Neuronal stem cell (in vitro differentiated cells): ENCODE data around the gene CDK14.
A peak's percentile ranks its signal among the peaks of the same experiment; 100 is the strongest.

ENCODE experiments used
- DNase-seq: peaks from one replicate; pipeline ENCODE4 v3.0.0-alpha.2; 2013; ENCODE audit warnings: low spot score
- H2AFZ ChIP-seq: one replicate; pipeline ENCODE4 v1.6.1; 2013; ENCODE audit warnings: mild to moderate bottlenecking, low read length, inconsistent platforms
- H2AK5ac ChIP-seq: 2 replicates; pipeline ENCODE4 v1.6.1; 2013; ENCODE audit warnings: low read depth, mild to moderate bottlenecking, inconsistent platforms, low read length, moderate library complexity, mixed read lengths
- H2BK120ac ChIP-seq: 2 replicates; pipeline ENCODE4 v1.6.1; 2013; ENCODE audit warnings: low read depth, mild to moderate bottlenecking, inconsistent platforms, low read length, moderate library complexity, mixed read lengths
- H2BK12ac ChIP-seq: one replicate; pipeline ENCODE4 v1.6.1; 2013; ENCODE audit warnings: low read length, inconsistent platforms
- H2BK15ac ChIP-seq: 2 replicates; pipeline ENCODE4 v1.6.1; 2013; ENCODE audit warnings: mild to moderate bottlenecking, low read length, inconsistent platforms, mixed read lengths
- H2BK5ac ChIP-seq: one replicate; pipeline ENCODE4 v1.6.1; 2013; ENCODE audit warnings: inconsistent platforms, mild to moderate bottlenecking, low read length, moderate library complexity
- H3K14ac ChIP-seq: one replicate; pipeline ENCODE4 v1.6.1; 2013; ENCODE audit warnings: low read length, inconsistent platforms
- H3K18ac ChIP-seq: 2 replicates; pipeline ENCODE4 v1.6.1; 2013; ENCODE audit warnings: low read length, inconsistent platforms
- H3K23ac ChIP-seq: 2 replicates; pipeline ENCODE4 v1.6.1; 2013; ENCODE audit warnings: low read depth, mild to moderate bottlenecking, mixed read lengths, low read length, inconsistent platforms; ENCODE audit not compliant: poor library complexity
- H3K27ac ChIP-seq: replicated peaks from 3 replicates; pipeline ENCODE4 v1.5.1; 2013; ENCODE audit warnings: low read length, inconsistent platforms
- H3K27me3 ChIP-seq, 3 experiments: 2 replicates each; pipeline ENCODE4 v1.6.1; 2013; ENCODE audit warnings: low read length in 3 of 3, mild to moderate bottlenecking in 2 of 3, inconsistent platforms in 1 of 3, low read depth in 1 of 3, mixed read lengths in 1 of 3, moderate library complexity in 1 of 3; ENCODE audit not compliant: control insufficient read depth in 3 of 3, insufficient read depth in 3 of 3
- H3K36me3 ChIP-seq, 2 donors: replicated peaks in 1 of 2; 2 replicates each; pipeline ENCODE4 v1.6.1; 2013; ENCODE audit warnings: low read length in 2 of 2; ENCODE audit not compliant: control insufficient read depth in 2 of 2, insufficient read depth in 2 of 2
- H3K4ac ChIP-seq: 2 replicates; pipeline ENCODE4 v1.6.1; 2013; ENCODE audit warnings: inconsistent platforms, mild to moderate bottlenecking, low read length, moderate library complexity
- H3K4me1 ChIP-seq, 2 donors: 1 replicate in 1 of 2; 2 replicates in 1 of 2; pipeline ENCODE4 v1.6.1; 2013; ENCODE audit warnings: low read length in 2 of 2, low read depth in 1 of 2; ENCODE audit not compliant: control insufficient read depth in 2 of 2, insufficient read depth in 1 of 2
- H3K4me2 ChIP-seq: one replicate; pipeline ENCODE4 v1.6.1; 2013; ENCODE audit warnings: mild to moderate bottlenecking, low read length, inconsistent platforms; ENCODE audit not compliant: insufficient read depth, poor library complexity, severe bottlenecking
- H3K4me3 ChIP-seq, 2 donors: 2 replicates each; pipeline ENCODE4 v1.5.1; 2013; ENCODE audit warnings: low read length in 2 of 2, mild to moderate bottlenecking in 2 of 2, inconsistent platforms in 1 of 2, moderate library complexity in 1 of 2
- H3K79me1 ChIP-seq: one replicate; pipeline ENCODE4 v1.6.1; 2013; ENCODE audit warnings: low read depth, mild to moderate bottlenecking, inconsistent platforms, low read length, moderate library complexity
- H3K9ac ChIP-seq: one replicate; pipeline ENCODE4 v1.6.1; 2013; ENCODE audit warnings: mild to moderate bottlenecking, low read depth, low read length, inconsistent platforms; ENCODE audit not compliant: poor library complexity
- H3K9me3 ChIP-seq, 2 donors: replicated peaks in 1 of 2; 2 replicates each; pipeline versions ENCODE3 to v1.6.1; 2013; ENCODE audit warnings: low read length in 2 of 2, mild to moderate bottlenecking in 2 of 2, inconsistent platforms in 1 of 2, low read depth in 1 of 2, mixed read lengths in 1 of 2, moderate library complexity in 1 of 2; ENCODE audit not compliant: control insufficient read depth in 2 of 2, insufficient read depth in 1 of 2
- H4K8ac ChIP-seq: one replicate; pipeline ENCODE4 v1.6.1; 2013; ENCODE audit warnings: low read depth, mild to moderate bottlenecking, inconsistent platforms, low read length, moderate library complexity
- H4K91ac ChIP-seq: one replicate; pipeline ENCODE4 v1.6.1; 2013; ENCODE audit warnings: low read length, low read depth, mild to moderate bottlenecking, inconsistent platforms; ENCODE audit not compliant: poor library complexity
- WGBS, 2 donors: extraction: QIAGEN DNeasy Blood & Tissue Kit; methylation state at CpG; one replicate each; pipeline ENCODE4 v1.1.7; 2013; ENCODE audit warnings: missing lambda C conversion rate in 2 of 2, mixed read lengths in 1 of 2; ENCODE audit not compliant: insufficient read length in 2 of 2, insufficient replicate concordance in 1 of 2; ENCODE audit errors: extremely low coverage in 2 of 2; 5-methylcytosine and 5-hydroxymethylcytosine counted together

Gene CDK14

DNA sequence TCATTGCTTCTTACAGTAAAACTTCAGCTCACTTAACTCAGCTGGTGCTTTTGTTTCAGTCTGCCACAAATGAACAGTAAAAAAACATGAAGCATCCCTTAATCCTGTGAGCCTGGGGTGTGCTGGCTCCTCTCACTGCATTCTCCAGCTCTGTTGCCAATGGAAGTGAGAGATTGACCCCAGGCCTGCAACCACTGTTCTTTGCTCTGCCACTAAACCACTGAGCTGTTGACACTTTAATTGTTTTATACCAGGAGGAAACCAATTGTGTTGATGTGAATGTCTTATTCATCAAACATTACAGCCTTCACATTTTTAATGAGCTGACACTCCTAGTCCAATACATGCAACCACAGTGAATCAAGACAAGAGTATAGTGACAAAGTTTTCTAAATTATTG lies 598.7 kb downstream of the CDK14 start:
- no peaks in the 10 kb centered on the region for H3K27me3 ChIP-seq
- H3K23ac ChIP-seq: no peak overlapping the region
- H2AK5ac ChIP-seq: no peak overlapping the region
- no peak overlapping the region for H4K91ac ChIP-seq
- no peak overlapping the region for H2AFZ ChIP-seq
- H2BK12ac ChIP-seq: no peak overlapping the region
- peak overlapping the region; percentile 10 for H3K27ac ChIP-seq
- H3K18ac ChIP-seq: no peak overlapping the region
- no peak overlapping the region for H3K4me3 ChIP-seq
- H3K14ac ChIP-seq: no peak overlapping the region
- no peak overlapping the region for H3K4ac ChIP-seq
- H3K9ac ChIP-seq: no peak overlapping the region
- H4K8ac ChIP-seq: no peak overlapping the region
- H3K4me1 ChIP-seq: peaks cover 6% of the 10 kb centered on the region in 2 donors
- H2BK120ac ChIP-seq: no peak overlapping the region
- H3K4me2 ChIP-seq: no peak overlapping the region
- H3K36me3 ChIP-seq: no peaks in the 10 kb centered on the region
- no peak overlapping the region for H2BK5ac ChIP-seq
- no peak overlapping the region for H2BK15ac ChIP-seq
- no peaks in the 10 kb centered on the region for H3K9me3 ChIP-seq
- no peaks in the 10 kb centered on the region for H3K79me1 ChIP-seq
- peak; percentile 18 for DNase-seq

DNA sequence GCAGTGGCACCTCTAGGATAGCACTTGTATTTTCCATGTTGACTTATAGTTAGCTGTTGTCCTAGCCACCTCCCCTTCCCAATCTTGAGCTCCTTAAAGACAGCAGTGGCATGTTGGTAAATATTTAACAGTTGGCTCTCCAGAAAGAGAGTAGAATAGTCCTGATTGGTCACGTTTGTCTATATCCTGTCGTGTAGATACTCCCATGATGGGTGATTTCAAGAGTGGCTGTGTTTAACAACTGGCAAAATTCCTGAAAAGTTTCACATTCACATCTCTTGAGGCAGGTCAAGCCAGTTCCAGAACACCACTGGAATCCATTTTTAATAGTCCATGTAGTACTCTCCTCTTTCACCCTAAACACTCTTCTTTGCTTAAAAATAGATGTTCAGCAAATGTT lies 599.9 kb downstream of the CDK14 start:
- Histone ChIP-seq H4K8ac (no peak overlapping the region), H3K4me3 (no peak overlapping the region), H3K4me2 (no peak overlapping the region), H2BK5ac (no peak overlapping the region), H4K91ac (no peak overlapping the region), H3K27me3 (no peaks in the 10 kb centered on the region), H2BK15ac (no peak overlapping the region), H3K79me1 (no peaks in the 10 kb centered on the region), H2BK12ac (no peak overlapping the region), H2AFZ (no peak overlapping the region), H3K36me3 (no peaks in the 10 kb centered on the region), H3K4ac (no peak overlapping the region), H3K9ac (no peak overlapping the region), H3K9me3 (no peaks in the 10 kb centered on the region), H3K27ac (no peak overlapping the region), H3K18ac (no peak overlapping the region), H3K14ac (no peak overlapping the region), H3K4me1 (peaks cover 6% of the 10 kb centered on the region in 2 donors), H3K23ac (no peak overlapping the region), H2BK120ac (no peak overlapping the region), H2AK5ac (no peak overlapping the region)
- no CpG with 5 or more reads among the region's 2 CpGs for WGBS, 2 donors
- DNase-seq: no peak

GRCh38 chr7:91198371-91198770 lies 602.2 kb downstream of the CDK14 start:
- Histone ChIP-seq H3K23ac (no peak overlapping the region), H2AK5ac (no peak overlapping the region), H3K14ac (no peak overlapping the region), H3K79me1 (no peaks in the 10 kb centered on the region), H3K18ac (no peak overlapping the region), H2AFZ (no peak overlapping the region), H4K91ac (no peak overlapping the region), H3K9ac (no peak overlapping the region), H3K36me3 (no peaks in the 10 kb centered on the region), H3K27me3 (no peaks in the 10 kb centered on the region), H2BK15ac (no peak overlapping the region), H3K4me3 (no peak overlapping the region), H2BK5ac (no peak overlapping the region), H2BK12ac (no peak overlapping the region), H2BK120ac (no peak overlapping the region), H3K4me1 (peaks cover 4 to 11% of the 10 kb centered on the region in 2 donors), H3K4ac (no peak overlapping the region), H3K9me3 (peaks cover 0 to 3% of the 10 kb centered on the region in 2 donors), H3K4me2 (no peak overlapping the region), H4K8ac (no peak overlapping the region), H3K27ac (no peak overlapping the region)
- DNase-seq: no peak
- no CpG with 5 or more reads among the region's 3 CpGs for WGBS, 2 donors

DNA sequence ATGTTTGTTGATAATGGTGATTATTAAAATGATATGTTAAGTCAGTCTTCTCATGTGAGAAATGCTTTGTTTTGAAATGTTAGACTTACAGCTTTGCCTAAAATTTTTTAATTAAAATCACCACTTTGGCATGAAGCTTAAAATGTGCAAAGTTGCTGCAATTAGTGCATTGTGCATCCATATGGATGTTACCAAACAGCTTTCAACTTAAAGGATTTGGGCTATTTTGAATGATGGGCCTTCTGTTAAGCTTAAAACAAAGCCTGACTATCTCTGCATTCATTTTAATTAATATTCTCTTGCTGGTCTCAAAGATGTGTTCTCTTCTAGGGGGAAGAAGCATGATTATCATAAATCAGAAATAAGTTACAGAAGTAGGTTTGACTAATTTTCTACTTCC lies 603.5 kb downstream of the CDK14 start:
- no peak overlapping the region for H3K4me2 ChIP-seq
- H2BK15ac ChIP-seq: no peak overlapping the region
- peaks cover 2 to 8% of the 10 kb centered on the region in 2 donors for H3K4me1 ChIP-seq
- H3K4ac ChIP-seq: no peak overlapping the region
- no peak overlapping the region for H3K27ac ChIP-seq
- H2AFZ ChIP-seq: no peak overlapping the region
- DNase-seq: no peak
- H3K23ac ChIP-seq: no peak overlapping the region
- H2BK5ac ChIP-seq: no peak overlapping the region
- H3K18ac ChIP-seq: no peak overlapping the region
- no peak overlapping the region for H2AK5ac ChIP-seq
- H4K91ac ChIP-seq: no peak overlapping the region
- no peak overlapping the region for H4K8ac ChIP-seq
- H2BK12ac ChIP-seq: no peak overlapping the region
- H3K9me3 ChIP-seq: peaks cover 0 to 14% of the 10 kb centered on the region in 2 donors
- no peaks in the 10 kb centered on the region for H3K27me3 ChIP-seq
- H2BK120ac ChIP-seq: no peak overlapping the region
- H3K4me3 ChIP-seq: no peak overlapping the region
- H3K36me3 ChIP-seq: no peaks in the 10 kb centered on the region
- no peak overlapping the region for H3K9ac ChIP-seq
- H3K79me1 ChIP-seq: no peaks in the 10 kb centered on the region
- H3K14ac ChIP-seq: no peak overlapping the region
